Heart left ventricle (tissue), 13 donors: Measurements from ENCODE around the gene RBM41.

Source experiments
- CTCF ChIP-seq, 12 donors: fragments of 200-600 bp; sonication (generic) in 4 of 12; IDR thresholded peaks; one replicate each; pipeline versions ENCODE4 v1.5.0 to v1.8.0; 2018 to 2022; ENCODE audit warnings: antibody characterized with exemption in 12 of 12, mild to moderate bottlenecking in 5 of 12
- POLR2A ChIP-seq, 2 donors: fragments of 450-650 bp; IDR thresholded peaks; one replicate each; pipeline ENCODE4 v1.6.1; 2017; ENCODE audit warnings: antibody characterized with exemption in 2 of 2, mild to moderate bottlenecking in 2 of 2, moderate library complexity in 2 of 2
- donor health status: ischemic (EF 13 %, LVEDD 7.1; RV severe dilation, severe dysfunction).
- donor health status: DM: no; HTN: yes; CAD: no.
- donor health status: DM: no; HTN: no; CAD: no.
- donor health status: ischemic (EF 25% LVEDD 6.9; RV normal size, moderate dysfunction).
- donor health status: ischemic (EF 25% LVEDD 5.7; RV mildly dilated, moderate dysfunction).
- donor health status: ischemic (EF 35%, LVEDD 5.7; RV mildly dilated, moderate dysfunction).
- donor health status: nonischemic (EF 11% LVEDD 7.7; RV severe dilation, severe dysfunction).
- donor health status: DM: yes; HTN: yes; CAD: no.
- donor health status: PGD.
- donor health status: ischemic (EF 29% LVEDD 5.4; RV normal size, mild dysfunction).
- donor health status: nonischemic (EF 23%, LVEDD 6.1; RV moderate dilation, normal function).

GRCh38 chrX:107146670-107147069 is 28.0 kb upstream of the RBM41 start:
- TF ChIP-seq POLR2A (IDR thresholded peaks at IDR 0.05), result no peak
- TF ChIP-seq CTCF (IDR thresholded peaks at IDR 0.05), result no peak
